Activated T-helper 1 cell treated with anti-CD3 and anti-CD28 coated beads, Interleukin-12 subunit alpha, Interleukin-12 subunit beta, Interleukin-2, Interleukin-4 antibody, amounts not matched to agents 30 ng/mL and 10 ng/mL and 1 ng/mL, durations not matched to agents 14 hours and 24 hours and 36 hours (primary cell): ENCODE data around the gene KIF21B. TPM values are rescaled to one million over a fixed set of nuclear protein-coding genes. Genes with fewer than 3 reads are reported as not detected.
"Not testable (repeated sequence)": the region's sequence is repeated elsewhere in the genome, so short reads cannot be mapped to it uniquely, and the experiment has no call there.

Experiments
- DNase-seq: peaks from one replicate; pipeline ENCODE4 v3.0.0; 2021; ENCODE audit warnings: low spot score
- H3K27ac Mint-ChIP-seq: one replicate; pipeline ENCODE4 v1.8.0; 2021; ENCODE audit warnings: mild to moderate bottlenecking, mixed read lengths
- H3K27me3 Mint-ChIP-seq: one replicate; pipeline ENCODE4 v1.8.0; 2022; ENCODE audit warnings: mild to moderate bottlenecking, moderate library complexity, mixed read lengths; ENCODE audit not compliant: insufficient read depth
- H3K36me3 Mint-ChIP-seq: one replicate; pipeline ENCODE4 v1.8.0; 2021; ENCODE audit warnings: low read depth, mixed read lengths
- H3K4me1 Mint-ChIP-seq: one replicate; pipeline ENCODE4 v1.8.0; 2021; ENCODE audit warnings: low read depth, mixed read lengths
- H3K4me3 Mint-ChIP-seq: one replicate; pipeline ENCODE4 v1.8.0; 2021; ENCODE audit warnings: mild to moderate bottlenecking, moderate library complexity, mixed read lengths
- H3K9me3 Mint-ChIP-seq: one replicate; pipeline ENCODE4 v1.8.0; 2021; ENCODE audit warnings: mixed read lengths
- intact Hi-C: fragments of 100-400 bp; cut with micrococcal nuclease; formaldehyde crosslinking; loops from one replicate; pipeline ENCODE4 v1.15.1; 2024
- total RNA-seq: library from RNA; stranded (reverse); gene quantifications from 2 replicates; pipeline ENCODE4 v1.2.3, GENCODE V29; 2022

The KIF21B gene
- total RNA-seq, 1 donor from 2014 or later: 52.0 TPM

DNA sequence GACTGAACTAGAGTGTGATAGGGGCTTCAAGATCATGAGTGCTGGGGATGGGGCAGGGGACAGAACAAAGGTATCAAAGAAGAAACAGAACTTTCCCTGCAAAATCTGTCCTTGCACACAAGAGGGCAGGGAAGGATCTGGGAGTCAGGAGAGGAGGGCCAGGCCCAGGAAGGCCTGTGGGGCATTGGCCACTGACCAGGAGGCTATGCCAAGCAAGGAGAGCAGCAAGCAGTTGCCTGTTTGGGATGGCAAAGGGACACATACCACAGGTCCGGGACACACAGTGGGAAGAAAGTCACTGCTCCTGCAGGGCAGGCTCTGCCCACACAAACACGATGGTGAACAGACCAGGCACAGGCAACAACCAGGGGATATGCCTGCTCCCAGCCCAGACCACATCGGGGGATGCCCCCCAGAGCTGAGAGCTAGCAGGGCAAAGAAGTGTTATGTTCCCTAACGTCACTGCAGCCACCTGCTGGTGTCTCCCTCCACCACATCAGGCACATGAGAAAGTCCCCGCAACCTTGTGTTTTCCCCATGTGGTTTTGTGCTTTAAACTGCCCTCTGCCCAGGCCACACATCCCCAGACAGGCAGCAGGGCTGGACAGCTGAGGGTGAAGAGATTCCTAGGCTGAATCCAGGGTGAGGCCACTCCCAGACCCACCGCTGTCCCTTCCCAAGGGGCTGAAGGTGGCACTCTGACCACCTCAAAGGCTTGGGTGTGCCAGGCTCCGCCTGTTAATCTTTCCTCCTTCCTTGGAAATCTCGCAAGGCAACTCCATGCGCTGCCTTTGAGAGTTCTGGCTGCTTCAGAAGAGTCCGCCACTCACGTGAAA is 53.6 kb downstream of the KIF21B start:
- intact Hi-C loops: loop anchor here (5.0 kb wide), 1 partner anchor 348 kb away; the partner anchor contains the start of gene KIF14

GRCh38 chr1:200968469-200969410 is 54.8 kb downstream of the KIF21B start:
- no peak overlapping the region for H3K4me3 Mint-ChIP-seq
- H3K4me1 Mint-ChIP-seq: peaks cover 4% of the 10 kb centered on the region
- no peak overlapping the region for H3K27ac Mint-ChIP-seq
- intact Hi-C loops: no loop called here
- no peaks in the 10 kb centered on the region for H3K9me3 Mint-ChIP-seq
- H3K36me3 Mint-ChIP-seq: peaks cover 10% of the 10 kb centered on the region
- no peaks in the 10 kb centered on the region for H3K27me3 Mint-ChIP-seq
- no peak for DNase-seq

More for the DNA sequence above, 53.6 kb downstream of the KIF21B start:
- no peaks in the 10 kb centered on the region for H3K9me3 Mint-ChIP-seq
- DNase-seq: no peak
- H3K4me1 Mint-ChIP-seq: peaks cover 4% of the 10 kb centered on the region
- peaks cover 13% of the 10 kb centered on the region for H3K36me3 Mint-ChIP-seq
- H3K27me3 Mint-ChIP-seq: no peaks in the 10 kb centered on the region
- no peak overlapping the region for H3K27ac Mint-ChIP-seq
- no peak overlapping the region for H3K4me3 Mint-ChIP-seq

DNA sequence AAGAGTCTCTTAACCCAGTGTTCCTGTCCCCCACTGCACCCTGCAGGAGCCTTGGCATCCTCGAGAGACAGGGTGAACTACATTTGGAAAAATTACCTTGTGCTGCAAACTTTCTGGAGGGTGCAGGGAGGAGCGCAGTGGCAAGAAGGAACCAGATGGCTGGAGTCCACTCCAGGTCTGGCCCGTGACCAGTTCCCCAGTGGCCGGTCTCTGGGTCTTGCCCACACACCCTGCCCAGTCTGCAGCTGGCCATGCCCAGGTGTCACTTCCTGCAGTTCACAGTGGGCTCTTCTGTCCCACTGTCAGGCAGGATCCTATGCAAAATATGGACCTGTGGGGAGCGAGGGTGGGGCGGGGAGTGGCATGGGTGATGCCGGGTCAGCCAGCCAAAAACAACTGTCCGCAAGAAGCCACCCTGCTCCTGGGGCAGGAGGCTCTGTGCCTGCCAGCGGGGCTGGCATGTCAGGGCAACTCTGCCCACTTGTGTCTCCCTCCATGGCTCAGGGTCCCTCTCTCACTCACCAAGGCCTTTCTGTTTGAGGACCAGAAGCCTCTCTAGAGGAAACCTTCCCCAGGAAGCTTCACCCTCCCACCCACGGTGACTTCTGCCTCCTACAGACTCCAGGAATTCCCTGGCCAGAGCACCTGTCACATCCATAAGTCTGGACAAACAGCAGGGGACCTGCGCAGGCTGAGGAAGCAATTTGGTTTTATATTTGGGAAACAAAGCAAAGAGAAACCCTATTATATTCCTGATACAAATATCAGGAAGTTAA is 55.6 kb downstream of the KIF21B start:
- H3K27me3 Mint-ChIP-seq: no peaks in the 10 kb centered on the region
- DNase-seq: no peak
- peaks cover 10% of the 10 kb centered on the region for H3K36me3 Mint-ChIP-seq
- H3K4me1 Mint-ChIP-seq: peaks cover 4% of the 10 kb centered on the region
- no peaks in the 10 kb centered on the region for H3K9me3 Mint-ChIP-seq
- intact Hi-C loops: no loop called here
- H3K27ac Mint-ChIP-seq: no peak overlapping the region
- H3K4me3 Mint-ChIP-seq: no peak overlapping the region

GRCh38 chr1:200966934-200967333 is 56.6 kb downstream of the KIF21B start:
- H3K4me1 Mint-ChIP-seq: peaks cover 4% of the 10 kb centered on the region
- H3K27ac Mint-ChIP-seq: no peak overlapping the region
- peaks cover 10% of the 10 kb centered on the region for H3K36me3 Mint-ChIP-seq
- no peak overlapping the region for H3K4me3 Mint-ChIP-seq
- intact Hi-C loops: no loop called here
- H3K9me3 Mint-ChIP-seq: no peaks in the 10 kb centered on the region
- no peaks in the 10 kb centered on the region for H3K27me3 Mint-ChIP-seq
- DNase-seq: no peak

DNA sequence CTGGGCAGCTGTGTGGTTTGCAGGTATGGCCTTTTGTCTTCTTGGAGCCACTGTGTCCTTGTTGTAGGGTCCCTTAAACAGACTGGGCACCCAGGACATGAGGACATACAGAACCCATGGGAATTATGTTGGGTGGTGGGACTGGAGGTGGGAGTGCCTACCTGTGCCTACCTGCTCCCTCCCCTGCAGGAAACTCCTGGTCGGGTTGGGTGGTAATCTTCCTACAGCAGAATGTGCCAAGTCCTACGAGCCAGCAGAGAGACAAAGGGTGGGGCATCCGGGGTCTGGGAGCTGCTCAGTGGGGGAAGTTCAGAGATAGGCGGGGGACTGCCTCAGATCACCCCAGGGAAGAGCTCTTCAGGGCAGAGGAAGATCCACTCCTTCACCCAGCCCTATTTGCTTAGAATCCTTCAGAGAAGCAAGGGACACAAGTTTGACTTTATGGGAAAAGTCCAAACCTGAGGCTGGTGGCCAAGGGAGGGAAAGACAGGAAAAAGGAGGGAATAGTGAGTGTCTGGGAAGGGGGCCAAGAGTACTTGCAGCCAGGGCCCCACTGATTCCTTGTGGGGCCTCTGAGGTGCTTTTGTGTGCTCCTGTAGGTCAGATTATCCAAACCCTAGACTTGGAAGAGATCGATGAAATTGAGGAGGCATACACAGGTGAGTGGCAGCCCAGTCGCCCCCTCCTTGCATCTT is 58.3 kb downstream of the KIF21B start:
- intact Hi-C loops: no loop called here
- H3K27ac Mint-ChIP-seq: no peak overlapping the region
- no peaks in the 10 kb centered on the region for H3K4me1 Mint-ChIP-seq
- H3K4me3 Mint-ChIP-seq: no peak overlapping the region
- H3K9me3 Mint-ChIP-seq: no peaks in the 10 kb centered on the region
- no peaks in the 10 kb centered on the region for H3K36me3 Mint-ChIP-seq
- no peak for DNase-seq
- no peaks in the 10 kb centered on the region for H3K27me3 Mint-ChIP-seq

DNA sequence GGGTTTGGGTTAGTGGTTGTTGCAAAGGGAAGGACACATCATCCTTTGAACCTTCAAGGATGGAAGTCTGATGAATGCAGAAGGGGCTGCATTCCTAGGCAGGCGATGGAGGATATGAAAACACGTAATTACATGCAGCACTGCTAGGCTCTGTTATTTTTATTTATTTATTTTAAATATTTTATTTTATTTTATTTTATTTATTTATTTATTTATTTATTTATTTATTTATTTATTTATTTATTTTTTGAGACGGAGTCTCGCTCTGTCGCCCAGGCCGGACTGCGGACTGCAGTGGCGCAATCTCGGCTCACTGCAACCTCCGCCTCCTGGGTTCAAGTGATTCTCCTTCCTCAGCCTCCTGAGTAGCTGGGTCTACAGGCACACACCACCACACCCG is 59.6 kb downstream of the KIF21B start:
- H3K27ac Mint-ChIP-seq, H3K9me3 Mint-ChIP-seq, H3K4me3 Mint-ChIP-seq, H3K4me1 Mint-ChIP-seq, DNase-seq, H3K36me3 Mint-ChIP-seq, H3K27me3 Mint-ChIP-seq, intact Hi-C loops: not testable (repeated sequence)

GRCh38 chr1:200963076-200963475 is 60.4 kb downstream of the KIF21B start:
- intact Hi-C loops: no loop called here
- H3K36me3 Mint-ChIP-seq: no peaks in the 10 kb centered on the region

DNA sequence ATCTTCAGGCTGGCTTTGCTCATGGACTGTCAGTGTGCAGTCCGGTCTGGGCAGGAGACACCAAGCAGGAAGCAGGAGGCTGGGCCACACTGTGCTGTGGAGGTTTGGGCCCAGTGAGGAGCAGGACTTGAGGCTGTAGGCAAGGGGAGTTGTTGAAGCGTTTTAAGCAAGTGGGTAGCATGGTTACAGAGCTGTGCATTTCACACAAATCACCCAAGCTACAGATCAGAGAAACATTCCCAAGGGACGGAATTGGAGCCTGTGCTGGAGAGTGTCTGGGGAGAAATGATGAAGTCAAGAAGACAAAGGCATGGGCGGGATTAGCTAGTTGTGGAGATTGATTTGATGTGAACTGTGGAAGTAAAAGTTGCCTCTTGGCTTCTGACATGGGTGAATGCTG is 60.9 kb downstream of the KIF21B start:
- H3K27ac Mint-ChIP-seq: no peak overlapping the region
- no peak for DNase-seq
- no peaks in the 10 kb centered on the region for H3K4me1 Mint-ChIP-seq
- H3K36me3 Mint-ChIP-seq: no peaks in the 10 kb centered on the region
- intact Hi-C loops: no loop called here
- H3K27me3 Mint-ChIP-seq: no peaks in the 10 kb centered on the region
- H3K4me3 Mint-ChIP-seq: no peak overlapping the region
- H3K9me3 Mint-ChIP-seq: no peaks in the 10 kb centered on the region

More at GRCh38 chr1:200963076-200963475, 60.4 kb downstream of the KIF21B start:
- H3K27me3 Mint-ChIP-seq: no peaks in the 10 kb centered on the region
- DNase-seq: no peak
- no peaks in the 10 kb centered on the region for H3K9me3 Mint-ChIP-seq
- H3K27ac Mint-ChIP-seq: no peak overlapping the region
- H3K4me1 Mint-ChIP-seq: no peaks in the 10 kb centered on the region
- H3K4me3 Mint-ChIP-seq: no peak overlapping the region

DNA sequence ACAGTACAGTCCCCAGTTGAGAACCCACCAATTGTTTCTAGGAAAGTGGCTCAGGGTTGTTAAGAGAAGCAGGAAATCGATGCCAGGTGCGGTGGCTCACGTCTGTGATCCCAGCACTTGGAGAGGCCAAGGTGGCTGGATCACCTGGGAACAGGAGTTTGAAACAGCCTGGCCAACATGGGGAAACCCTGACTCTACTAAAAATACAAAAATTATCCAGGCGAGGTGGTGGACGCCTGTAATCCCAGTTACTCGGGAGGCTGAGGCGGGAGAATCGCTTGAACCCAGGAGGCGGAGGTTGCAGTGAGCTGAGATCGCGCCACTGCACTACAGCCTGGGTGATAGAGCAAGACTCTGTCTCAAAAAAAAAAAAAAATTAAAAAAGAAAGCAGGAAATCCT is 61.4 kb downstream of the KIF21B start:
- H3K27ac Mint-ChIP-seq, H3K9me3 Mint-ChIP-seq, H3K4me3 Mint-ChIP-seq, DNase-seq, H3K36me3 Mint-ChIP-seq, H3K4me1 Mint-ChIP-seq, intact Hi-C loops, H3K27me3 Mint-ChIP-seq: not testable (repeated sequence)

DNA sequence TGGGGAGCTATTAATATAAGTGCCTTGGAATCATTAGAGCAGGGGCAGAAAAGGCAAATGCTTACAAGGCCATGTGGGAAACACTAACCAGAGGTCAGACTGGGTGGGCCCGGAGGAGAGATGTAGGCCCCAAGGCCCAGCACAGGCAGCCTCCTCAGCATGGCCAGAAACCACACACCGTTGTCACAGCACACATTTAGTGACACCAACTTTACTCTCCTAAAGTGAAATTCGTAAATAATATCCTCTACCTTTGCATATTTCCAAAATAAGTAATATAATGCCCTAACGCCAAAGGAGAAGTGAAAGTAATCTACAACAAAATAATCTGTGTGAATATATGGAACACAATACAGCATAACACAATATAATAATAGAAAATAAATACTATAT is 62.6 kb downstream of the KIF21B start:
- H3K36me3 Mint-ChIP-seq: no peaks in the 10 kb centered on the region

GRCh38 chr1:200960236-200960947 is 63.1 kb downstream of the KIF21B start:
- Mint-ChIP-seq H3K4me3 (no peak overlapping the region), H3K27ac (no peak overlapping the region), H3K9me3 (no peaks in the 10 kb centered on the region), H3K4me1 (no peaks in the 10 kb centered on the region), H3K27me3 (peaks cover 4% of the 10 kb centered on the region), H3K36me3 (no peaks in the 10 kb centered on the region)
- intact Hi-C loops: no loop called here
- DNase-seq: no peak

More for the DNA sequence above, 62.6 kb downstream of the KIF21B start:
- no peak for DNase-seq
- Mint-ChIP-seq H3K27me3 (peaks cover 2% of the 10 kb centered on the region), H3K9me3 (no peaks in the 10 kb centered on the region), H3K4me1 (no peaks in the 10 kb centered on the region), H3K4me3 (no peak overlapping the region), H3K27ac (no peak overlapping the region)
- intact Hi-C loops: no loop called here
